PC-3 (cell line): ENCODE data around the gene SNHG17. TPM values are rescaled to one million over a fixed set of nuclear protein-coding genes. Genes with fewer than 3 reads are reported as not detected.

Experiments used
- ATAC-seq: fragments of 200-7000 bp; cut with Tn5 transposase; 2 replicates; pipeline ENCODE4 v1.9.1; 2020; ENCODE audit warnings: mild to moderate bottlenecking, moderate library complexity
- BruUV-seq: library from RNA; stranded (reverse); fragments of 400-500 nt; replicated peaks from 2 replicates; lab custom pipeline; 2021; lab: Mats Ljungman, UMichigan
- CTCF ChIA-PET: fragments of 300-600 bp; sonication (Branson Sonifier 250); formaldehyde crosslinking; loops from one replicate; lab custom pipeline; 2022; ENCODE audit warnings: antibody characterized with exemption; lab: Charles Lee
- POLR2A ChIA-PET: fragments of 300-600 bp; sonication (Branson Sonifier 250); formaldehyde crosslinking; loops from one replicate; lab custom pipeline; 2022; ENCODE audit warnings: antibody characterized with exemption; ENCODE audit not compliant: unreplicated experiment; lab: Charles Lee
- DNase-seq: peaks from one replicate; pipeline ENCODE4 v3.0.0-alpha.2; 2015
- H2AFZ ChIP-seq: fragments of 300-600 bp; sonication (generic); 2 replicates; pipeline ENCODE4 v1.6.0; 2016; ENCODE audit warnings: antibody characterized with exemption, low read length
- H3F3A ChIP-seq: fragments of 300-600 bp; sonication (generic); one replicate; pipeline ENCODE4 v1.6.0; 2017; ENCODE audit warnings: antibody characterized with exemption, low read length, control low read depth, mild to moderate bottlenecking; ENCODE audit not compliant: unreplicated experiment
- H3K27ac ChIP-seq: fragments of 300-600 bp; sonication (generic); 2 replicates; pipeline ENCODE4 v1.5.1; 2016; ENCODE audit warnings: mild to moderate bottlenecking, low read length
- H3K27me3 ChIP-seq: fragments of 300-600 bp; sonication (generic); 2 replicates; pipeline ENCODE4 v1.6.1; 2016; ENCODE audit warnings: low read length, mixed read lengths
- H3K36me3 ChIP-seq: fragments of 300-600 bp; sonication (generic); 2 replicates; pipeline ENCODE4 v1.6.1; 2016; ENCODE audit warnings: low read depth, mixed run types, low read length, mixed read lengths
- H3K4me1 ChIP-seq: fragments of 300-600 bp; sonication (generic); 2 replicates; pipeline ENCODE4 v1.5.1; 2016; ENCODE audit warnings: low read length; ENCODE audit not compliant: insufficient read depth
- H3K4me2 ChIP-seq: fragments of 300-600 bp; sonication (generic); 2 replicates; pipeline ENCODE4 v1.6.0; 2016; ENCODE audit warnings: low read length
- H3K4me3 ChIP-seq: fragments of 300-600 bp; sonication (generic); 2 replicates; pipeline ENCODE4 v1.5.1; 2016; ENCODE audit warnings: mild to moderate bottlenecking, low read length, mixed read lengths
- H3K79me2 ChIP-seq: fragments of 300-600 bp; sonication (generic); 2 replicates; pipeline ENCODE4 v1.6.1; 2017; ENCODE audit warnings: low read length, mixed read lengths
- H3K9ac ChIP-seq: fragments of 300-600 bp; sonication (generic); 2 replicates; pipeline ENCODE4 v1.6.0; 2016; ENCODE audit warnings: mild to moderate bottlenecking, low read length
- H3K9me2 ChIP-seq: fragments of 300-600 bp; sonication (generic); replicated peaks from 2 replicates; pipeline ENCODE4 v1.6.1; 2016; ENCODE audit warnings: mixed run types, low read length, mixed read lengths
- H3K9me3 ChIP-seq: fragments of 300-600 bp; sonication (generic); 2 replicates; pipeline ENCODE4 v1.6.1; 2016; ENCODE audit warnings: low read length, mixed read lengths
- H4K20me1 ChIP-seq: fragments of 300-600 bp; sonication (generic); 2 replicates; pipeline ENCODE4 v1.6.1; 2016; ENCODE audit warnings: low read length, mixed read lengths
- CTCF ChIP-seq: fragments of 300-600 bp; sonication (generic); conservative IDR thresholded peaks from 2 replicates; pipeline ENCODE4 v1.5.1; 2017; ENCODE audit warnings: antibody characterized with exemption, low read depth, mild to moderate bottlenecking, low read length
- EZH2 ChIP-seq: fragments of 300-600 bp; sonication (generic); IDR thresholded peaks from one replicate; pipeline ENCODE4 v1.6.1; 2017; ENCODE audit warnings: antibody characterized with exemption, mild to moderate bottlenecking, low read length; ENCODE audit not compliant: unreplicated experiment
- EZH2phosphoT487 ChIP-seq: fragments of 300-600 bp; sonication (generic); IDR thresholded peaks from 2 replicates; pipeline ENCODE4 v1.6.1; 2018; ENCODE audit warnings: mild to moderate bottlenecking, antibody characterized with exemption, low read length, borderline replicate concordance
- intact Hi-C: fragments of 100-400 bp; cut with micrococcal nuclease; formaldehyde crosslinking; loops from 2 replicates; pipeline ENCODE4 v1.9.0; 2023
- total RNA-seq: library from RNA; depleted of rRNA; stranded (reverse); fragments of >200 nt; gene quantifications from 2 replicates; pipeline ENCODE4 v1.2.3, GENCODE V29; 2014

The SNHG17 gene
- total RNA-seq, 1 experiment from 2014 or later = 52.0 TPM

DNA sequence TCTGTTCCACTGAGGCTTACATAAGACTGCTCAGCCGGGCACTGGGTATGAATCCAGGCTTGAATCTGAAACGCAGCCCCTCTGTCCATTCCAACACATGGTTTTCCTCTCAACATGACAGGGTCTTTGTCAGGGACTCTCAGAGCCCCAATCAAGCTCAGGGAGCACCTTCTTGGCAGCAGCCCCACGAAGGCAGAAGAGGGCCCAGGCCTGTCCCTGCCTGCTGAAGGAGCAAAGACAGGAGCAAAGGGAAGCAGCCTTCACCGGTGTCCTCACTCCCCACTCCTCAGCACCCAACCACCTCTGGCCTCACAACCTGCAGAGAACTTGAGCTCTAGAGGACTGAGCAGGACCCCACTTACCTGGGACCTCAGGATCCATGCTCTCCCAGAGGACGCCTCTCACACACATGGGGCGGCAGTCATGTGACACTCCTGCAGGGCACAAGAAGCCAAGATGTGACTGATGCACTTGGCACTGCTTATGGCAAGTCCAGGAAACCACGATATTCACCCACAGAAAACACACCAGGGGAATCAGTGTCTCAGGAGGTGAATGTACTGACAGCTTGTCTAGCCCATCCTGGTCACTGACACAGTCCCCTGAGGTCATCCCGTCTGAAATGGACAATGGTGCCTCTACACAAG is 4.3 kb downstream of the SNHG17 start:
- ChIA-PET CTCF (no interaction called here), POLR2A (no interaction called here)
- Histone ChIP-seq H2AFZ (no peak overlapping the region), H3K4me3 (no peak overlapping the region), H3K9me2 (no peaks in the 10 kb centered on the region), H3F3A (peaks cover 5% of the 10 kb centered on the region), H4K20me1 (peaks cover 78% of the 10 kb centered on the region), H3K27me3 (no peaks in the 10 kb centered on the region), H3K27ac (no peak overlapping the region), H3K4me1 (peaks cover 51% of the 10 kb centered on the region), H3K79me2 (peaks cover 93% of the 10 kb centered on the region), H3K9me3 (no peaks in the 10 kb centered on the region), H3K4me2 (peak overlapping the region; percentile 96; the same call in 1 of the 2 replicates), H3K36me3 (peaks cover 77% of the 10 kb centered on the region), H3K9ac (no peak overlapping the region)
- intact Hi-C loops = no loop called here
- BruUV-seq = no TSS peak
- TF ChIP-seq EZH2 = no peak
- TF ChIP-seq EZH2phosphoT487 = no peak
- TF ChIP-seq CTCF = no peak
- no peak for ATAC-seq
- DNase-seq = no peak

DNA sequence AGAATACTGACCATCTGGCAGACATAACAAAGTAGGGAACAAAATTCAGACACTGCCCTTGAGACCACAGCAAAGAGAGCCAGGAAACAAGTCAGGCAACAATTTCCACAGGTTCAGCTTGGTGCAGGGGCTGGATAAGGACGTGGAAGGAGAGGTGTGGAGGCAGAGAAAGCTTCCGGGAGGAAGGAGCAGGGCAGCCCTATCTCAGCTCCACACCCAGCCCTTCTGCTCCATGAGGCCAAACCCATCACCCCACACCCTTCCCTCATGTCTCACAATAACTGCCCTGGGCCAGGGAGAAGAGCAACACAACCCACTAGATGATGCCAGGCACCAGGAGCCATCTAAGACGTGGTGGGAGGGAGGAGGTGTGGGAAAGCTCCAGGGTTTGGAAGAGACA is 5.8 kb downstream of the SNHG17 start:
- no peak overlapping the region for H2AFZ ChIP-seq
- TF ChIP-seq EZH2phosphoT487 (no peak), EZH2 (no peak), CTCF (no peak)
- peaks cover 47% of the 10 kb centered on the region for H3K4me1 ChIP-seq
- H3K27ac ChIP-seq = no peak overlapping the region
- intact Hi-C loops = no loop called here
- ChIA-PET CTCF (no interaction called here), POLR2A (no interaction called here)
- H3K4me2 ChIP-seq = no peak overlapping the region
- H3F3A ChIP-seq = peaks cover 5% of the 10 kb centered on the region
- H3K9me3 ChIP-seq = no peaks in the 10 kb centered on the region
- no peaks in the 10 kb centered on the region for H3K27me3 ChIP-seq
- H3K36me3 ChIP-seq = peaks cover 89% of the 10 kb centered on the region
- no peak overlapping the region for H3K9ac ChIP-seq
- H4K20me1 ChIP-seq = peaks cover 90% of the 10 kb centered on the region
- BruUV-seq = no TSS peak
- no peak for DNase-seq
- H3K4me3 ChIP-seq = no peak overlapping the region
- H3K79me2 ChIP-seq = peaks cover 98% of the 10 kb centered on the region
- H3K9me2 ChIP-seq = no peaks in the 10 kb centered on the region
- no peak for ATAC-seq

DNA sequence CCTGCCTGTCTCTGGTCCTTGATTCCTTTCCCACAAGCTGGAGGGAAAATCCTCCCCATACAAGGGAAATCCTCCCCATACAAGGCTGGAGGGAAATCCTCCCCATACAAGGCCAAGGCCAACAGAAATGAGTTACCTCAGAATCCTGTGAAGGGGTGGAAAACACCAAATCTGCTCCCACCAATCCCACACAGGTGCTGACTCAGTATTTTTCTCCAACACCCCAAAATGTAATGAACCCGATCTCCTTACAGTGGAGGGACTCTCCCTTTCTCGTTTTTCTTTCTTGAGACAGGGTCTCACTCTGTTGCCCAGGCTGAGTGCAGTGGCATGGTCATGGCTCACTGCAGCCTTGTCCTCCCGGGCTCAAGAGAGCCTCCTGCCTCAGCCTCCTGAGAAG is 6.3 kb downstream of the SNHG17 start:
- H3K9me2 ChIP-seq = no peaks in the 10 kb centered on the region
- no peak overlapping the region for H3K4me2 ChIP-seq
- H3K36me3 ChIP-seq = peaks cover 88% of the 10 kb centered on the region
- H3K27ac ChIP-seq = no peak overlapping the region
- CTCF ChIA-PET = no interaction called here
- intact Hi-C loops = no loop called here
- no peak overlapping the region for H3K4me3 ChIP-seq
- DNase-seq (no peak), ATAC-seq (no peak)
- peaks cover 89% of the 10 kb centered on the region for H4K20me1 ChIP-seq
- peaks cover 47% of the 10 kb centered on the region for H3K4me1 ChIP-seq
- BruUV-seq = no TSS peak
- no peak overlapping the region for H3K9ac ChIP-seq
- H3K27me3 ChIP-seq = no peaks in the 10 kb centered on the region
- no peaks in the 10 kb centered on the region for H3K9me3 ChIP-seq
- peaks cover 96% of the 10 kb centered on the region for H3K79me2 ChIP-seq
- peaks cover 5% of the 10 kb centered on the region for H3F3A ChIP-seq
- no peak overlapping the region for H2AFZ ChIP-seq
- TF ChIP-seq CTCF (no peak), EZH2phosphoT487 (no peak), EZH2 (no peak)
- POLR2A ChIA-PET = no interaction called here
